ENCODE measurements around the gene ABCB9. TPM values are rescaled to one million over a fixed set of nuclear protein-coding genes. Genes with fewer than 3 reads are reported as not detected.

ABCB9 gene
- total RNA-seq, 2 experiments from 2014 or later, result 4.3 to 4.9 TPM

GRCh38 chr12:122997343-122998250 lies 31.3 kb upstream of the ABCB9 start:
- H3K27me3 Mint-ChIP-seq, result no peaks in the 10 kb centered on the region
- ChIA-PET POLR2A (interaction anchor here (1.3 kb wide), 1 partner anchor 16 kb away, joined by 4 read pairs; the partner anchor contains the start of gene ARL6IP4), CTCF (no interaction called here)
- intact Hi-C loops (cut with micrococcal nuclease), result no loop called here
- no peak overlapping the region for H3K27ac Mint-ChIP-seq
- no peaks in the 10 kb centered on the region for H3K36me3 Mint-ChIP-seq (ENCODE audit: low read depth)
- H3K4me1 Mint-ChIP-seq (ENCODE audit: low read depth), result peaks cover 8% of the 10 kb centered on the region
- DNase-seq (no peak), ATAC-seq (no peak)
- no peaks in the 10 kb centered on the region for H3K9me3 Mint-ChIP-seq
- H3K4me3 Mint-ChIP-seq, result no peak overlapping the region
- TF ChIP-seq, protein P1, sequence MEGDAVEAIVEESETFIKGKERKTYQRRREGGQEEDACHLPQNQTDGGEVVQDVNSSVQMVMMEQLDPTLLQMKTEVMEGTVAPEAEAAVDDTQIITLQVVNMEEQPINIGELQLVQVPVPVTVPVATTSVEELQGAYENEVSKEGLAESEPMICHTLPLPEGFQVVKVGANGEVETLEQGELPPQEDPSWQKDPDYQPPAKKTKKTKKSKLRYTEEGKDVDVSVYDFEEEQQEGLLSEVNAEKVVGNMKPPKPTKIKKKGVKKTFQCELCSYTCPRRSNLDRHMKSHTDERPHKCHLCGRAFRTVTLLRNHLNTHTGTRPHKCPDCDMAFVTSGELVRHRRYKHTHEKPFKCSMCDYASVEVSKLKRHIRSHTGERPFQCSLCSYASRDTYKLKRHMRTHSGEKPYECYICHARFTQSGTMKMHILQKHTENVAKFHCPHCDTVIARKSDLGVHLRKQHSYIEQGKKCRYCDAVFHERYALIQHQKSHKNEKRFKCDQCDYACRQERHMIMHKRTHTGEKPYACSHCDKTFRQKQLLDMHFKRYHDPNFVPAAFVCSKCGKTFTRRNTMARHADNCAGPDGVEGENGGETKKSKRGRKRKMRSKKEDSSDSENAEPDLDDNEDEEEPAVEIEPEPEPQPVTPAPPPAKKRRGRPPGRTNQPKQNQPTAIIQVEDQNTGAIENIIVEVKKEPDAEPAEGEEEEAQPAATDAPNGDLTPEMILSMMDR (IDR thresholded peaks at IDR 0.05), result no peak

DNA sequence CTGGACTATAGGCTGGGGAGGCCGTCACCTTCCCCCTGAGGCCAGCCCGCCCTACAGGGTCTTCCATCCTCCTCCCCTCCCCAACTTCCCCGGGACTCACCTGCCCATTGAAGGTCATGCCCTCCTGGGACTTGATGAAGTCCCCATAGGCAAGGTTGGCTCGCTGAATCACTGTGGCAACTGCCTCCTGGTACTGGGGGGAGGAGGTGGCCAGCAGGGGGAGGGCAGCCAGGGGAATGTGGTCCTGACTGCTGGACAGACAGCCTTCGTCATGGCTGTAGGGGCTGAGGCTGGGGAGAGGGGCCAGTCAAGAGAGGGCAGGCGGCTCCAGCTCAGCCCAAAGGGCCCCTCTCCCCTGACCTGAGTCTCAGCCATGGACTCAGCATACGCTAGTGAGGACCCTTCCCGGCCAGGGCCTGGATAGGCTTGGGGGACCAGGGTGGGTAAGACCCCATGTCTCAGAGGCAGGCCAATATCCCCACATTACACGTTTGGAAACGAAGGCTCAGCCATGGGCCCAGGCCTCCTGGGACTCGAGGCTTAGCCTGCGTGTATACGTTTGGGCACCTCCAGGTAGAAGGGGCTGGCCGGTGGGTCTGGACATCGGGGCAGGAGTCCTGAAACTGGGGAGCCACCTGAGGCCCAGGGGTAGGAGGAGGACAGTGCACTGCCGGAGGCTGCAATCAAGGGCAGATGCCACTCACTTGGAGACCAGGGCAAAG lies 30.5 kb upstream of the ABCB9 start:
- CTCF ChIA-PET, result no interaction called here
- peaks cover 8% of the 10 kb centered on the region for H3K4me1 Mint-ChIP-seq (ENCODE audit: low read depth)
- no peaks in the 10 kb centered on the region for H3K27me3 Mint-ChIP-seq
- no peaks in the 10 kb centered on the region for H3K9me3 Mint-ChIP-seq
- no peak overlapping the region for H3K4me3 Mint-ChIP-seq
- TF ChIP-seq, protein P1 (IDR thresholded peaks at IDR 0.05), result no peak
- DNase-seq, result no peak
- H3K36me3 Mint-ChIP-seq (ENCODE audit: low read depth), result no peaks in the 10 kb centered on the region
- intact Hi-C loops (cut with micrococcal nuclease), result no loop called here
- H3K27ac Mint-ChIP-seq, result no peak overlapping the region
- POLR2A ChIA-PET, result no interaction called here
- no peak for ATAC-seq

DNA sequence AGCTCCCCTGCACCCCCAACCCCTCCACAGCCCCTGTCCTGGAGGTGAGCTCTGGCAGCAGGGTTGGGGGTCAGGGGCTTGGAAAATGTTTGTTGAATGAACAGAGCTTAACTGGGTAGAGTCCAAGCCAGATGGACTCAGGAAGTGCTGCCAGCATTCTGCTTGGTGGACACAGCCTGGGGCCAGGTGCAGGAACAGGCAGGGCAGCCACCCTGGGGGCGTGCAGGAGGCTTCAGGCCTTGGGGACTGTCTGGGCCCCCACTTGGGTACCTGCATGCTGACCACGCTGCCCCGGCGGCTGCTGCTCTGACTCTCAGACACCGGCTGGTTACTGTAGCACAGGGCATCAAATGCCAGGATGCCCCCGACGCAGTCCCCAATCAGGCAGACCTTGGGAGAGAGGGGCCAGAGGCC lies 29.9 kb upstream of the ABCB9 start:
- CTCF ChIA-PET, result no interaction called here
- Mint-ChIP-seq H3K36me3 (ENCODE audit: low read depth) (no peaks in the 10 kb centered on the region), H3K27me3 (no peaks in the 10 kb centered on the region), H3K4me1 (ENCODE audit: low read depth) (peaks cover 8% of the 10 kb centered on the region), H3K4me3 (no peak overlapping the region), H3K9me3 (no peaks in the 10 kb centered on the region), H3K27ac (no peak overlapping the region)
- POLR2A ChIA-PET, result no interaction called here
- intact Hi-C loops (cut with micrococcal nuclease), result no loop called here
- TF ChIP-seq, protein P1 (IDR thresholded peaks at IDR 0.05), result no peak
- DNase-seq (no peak), ATAC-seq (no peak)

- H3K36me3 Mint-ChIP-seq (ENCODE audit: low read depth), result no peaks in the 10 kb centered on the region
- TF ChIP-seq, protein P1 (IDR thresholded peaks at IDR 0.05), result no peak
- no peak for DNase-seq
- ATAC-seq, result no peak
- H3K27me3 Mint-ChIP-seq, result no peaks in the 10 kb centered on the region
- H3K4me3 Mint-ChIP-seq, result no peak overlapping the region
- no peaks in the 10 kb centered on the region for H3K9me3 Mint-ChIP-seq
- CTCF ChIA-PET, result no interaction called here
- intact Hi-C loops (cut with micrococcal nuclease), result no loop called here
- H3K4me1 Mint-ChIP-seq (ENCODE audit: low read depth), result peaks cover 8% of the 10 kb centered on the region
- H3K27ac Mint-ChIP-seq, result no peak overlapping the region
- POLR2A ChIA-PET, result interaction anchor here (1.2 kb wide), 1 partner anchor 21 kb away, joined by 3 read pairs; no protein-coding TSS in a partner anchor
These were observed 29.4 kb upstream of the ABCB9 start for GRCh38 chr12:122995503-122996187.
